ENCODE results near the gene PWP1.

PWP1 gene

GRCh38 chr12:107735763-107736162 is 50.2 kb downstream of the PWP1 start:
- DNase-seq (ENCODE audit: low read depth): no peak

- no peak for DNase-seq (ENCODE audit: low read depth)
Measured at GRCh38 chr12:107736914-107737313, 51.3 kb downstream of the PWP1 start.

- DNase-seq (ENCODE audit: low read depth): no peak
Measured at GRCh38 chr12:107748472-107748871, 62.9 kb downstream of the PWP1 start.

GRCh38 chr12:107749083-107749482 is 63.5 kb downstream of the PWP1 start:
- no peak for DNase-seq (ENCODE audit: low read depth)

- no peak for DNase-seq (ENCODE audit: low read depth)
Measured at GRCh38 chr12:107759410-107759809, 73.8 kb downstream of the PWP1 start.

GRCh38 chr12:107760207-107760808 is 74.7 kb downstream of the PWP1 start:
- no peak for DNase-seq (ENCODE audit: low read depth)

GRCh38 chr12:107760809-107761501 is 75.4 kb downstream of the PWP1 start, which contains the start of gene PRDM4:
Gene PRDM4 (minus strand): TSS chr12:107761137. CDS start chr12:107760515, 622 bp downstream.
- DNase-seq (ENCODE audit: low read depth): peak; percentile 91

GRCh38 chr12:107761502-107761904 is 75.9 kb downstream of the PWP1 start:
- no peak for DNase-seq (ENCODE audit: low read depth)
